ENCODE data around the gene KLHDC7B.
"Not testable (repeated sequence)": the region's sequence is repeated elsewhere in the genome, so short reads cannot be mapped to it uniquely, and the experiment has no call there.

KLHDC7B gene

GRCh38 chr22:50513175-50513574, 32.5 kb upstream of the KLHDC7B start:
- Histone ChIP-seq H3K27me3 (replicated peaks) (no peaks in the 10 kb centered on the region), H3K27ac (no peak overlapping the region), H3K36me3 (replicated peaks) (no peaks in the 10 kb centered on the region), H3K4me3 (ENCODE audit: low read depth, low read length) (no peak overlapping the region)
- no peak for TF ChIP-seq CTCF (IDR thresholded peaks at IDR 0.05; ENCODE audit: low read depth, low read length, missing control alignments)
- in situ Hi-C loops (cut with HindIII; ENCODE audit: low pct_ligation_motif_present, low sequenced_read_pairs): no loop called here
- no peak for DNase-seq

DNA sequence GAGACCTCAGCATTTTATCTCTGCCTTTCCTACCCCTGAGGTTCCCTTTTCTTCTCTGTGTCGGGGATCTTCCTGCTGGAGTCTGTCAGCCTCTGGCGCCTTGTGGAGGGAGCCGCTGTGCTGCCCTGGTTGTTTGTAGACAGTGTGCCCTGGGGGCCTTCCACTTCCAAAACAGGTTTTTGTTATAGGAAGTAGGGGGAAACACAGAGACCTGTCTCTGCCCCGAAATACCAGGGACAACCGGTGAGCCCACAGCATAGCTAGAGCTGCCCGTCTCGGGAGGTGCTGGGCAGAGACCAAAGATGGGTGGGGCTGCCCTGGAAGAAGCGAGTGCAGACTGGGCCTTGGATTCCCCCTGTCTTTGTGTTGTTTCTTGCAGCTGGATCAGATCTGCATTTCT, 29.6 kb upstream of the KLHDC7B start:
- H3K27me3 ChIP-seq (replicated peaks): no peaks in the 10 kb centered on the region
- peaks cover 6% of the 10 kb centered on the region for H3K36me3 ChIP-seq (replicated peaks)
- H3K4me3 ChIP-seq (ENCODE audit: low read depth, low read length): no peak overlapping the region
- DNase-seq: no peak
- no peak for TF ChIP-seq CTCF (IDR thresholded peaks at IDR 0.05; ENCODE audit: low read depth, low read length, missing control alignments)
- in situ Hi-C loops (cut with HindIII; ENCODE audit: low pct_ligation_motif_present, low sequenced_read_pairs): no loop called here
- H3K27ac ChIP-seq: no peak overlapping the region

DNA sequence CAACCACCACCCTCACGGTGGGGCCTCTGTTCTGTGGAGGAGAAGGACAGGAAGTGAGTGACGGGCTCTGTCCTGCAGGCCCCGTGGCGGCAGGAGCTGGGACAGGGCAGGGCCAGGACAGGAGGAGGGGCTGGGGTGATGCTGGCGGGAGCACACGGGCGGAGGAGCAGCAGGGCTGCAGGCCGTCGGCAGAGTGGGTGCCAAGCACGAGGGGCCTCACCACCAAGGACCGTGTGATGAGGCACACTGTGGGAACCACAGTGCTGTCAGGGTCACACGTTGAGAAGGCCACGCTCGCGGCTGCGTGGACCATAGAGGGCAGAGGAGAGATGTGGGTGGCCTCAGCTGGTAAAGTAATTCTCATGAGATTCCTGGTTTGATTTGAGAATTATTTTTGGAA, 28.8 kb upstream of the KLHDC7B start:
- peaks cover 6% of the 10 kb centered on the region for H3K36me3 ChIP-seq (replicated peaks)
- TF ChIP-seq CTCF (IDR thresholded peaks at IDR 0.05; ENCODE audit: low read depth, low read length, missing control alignments): no peak
- no peak overlapping the region for H3K4me3 ChIP-seq (ENCODE audit: low read depth, low read length)
- no peak overlapping the region for H3K27ac ChIP-seq
- DNase-seq: no peak
- H3K27me3 ChIP-seq (replicated peaks): no peaks in the 10 kb centered on the region
- in situ Hi-C loops (cut with HindIII; ENCODE audit: low pct_ligation_motif_present, low sequenced_read_pairs): no loop called here

DNA sequence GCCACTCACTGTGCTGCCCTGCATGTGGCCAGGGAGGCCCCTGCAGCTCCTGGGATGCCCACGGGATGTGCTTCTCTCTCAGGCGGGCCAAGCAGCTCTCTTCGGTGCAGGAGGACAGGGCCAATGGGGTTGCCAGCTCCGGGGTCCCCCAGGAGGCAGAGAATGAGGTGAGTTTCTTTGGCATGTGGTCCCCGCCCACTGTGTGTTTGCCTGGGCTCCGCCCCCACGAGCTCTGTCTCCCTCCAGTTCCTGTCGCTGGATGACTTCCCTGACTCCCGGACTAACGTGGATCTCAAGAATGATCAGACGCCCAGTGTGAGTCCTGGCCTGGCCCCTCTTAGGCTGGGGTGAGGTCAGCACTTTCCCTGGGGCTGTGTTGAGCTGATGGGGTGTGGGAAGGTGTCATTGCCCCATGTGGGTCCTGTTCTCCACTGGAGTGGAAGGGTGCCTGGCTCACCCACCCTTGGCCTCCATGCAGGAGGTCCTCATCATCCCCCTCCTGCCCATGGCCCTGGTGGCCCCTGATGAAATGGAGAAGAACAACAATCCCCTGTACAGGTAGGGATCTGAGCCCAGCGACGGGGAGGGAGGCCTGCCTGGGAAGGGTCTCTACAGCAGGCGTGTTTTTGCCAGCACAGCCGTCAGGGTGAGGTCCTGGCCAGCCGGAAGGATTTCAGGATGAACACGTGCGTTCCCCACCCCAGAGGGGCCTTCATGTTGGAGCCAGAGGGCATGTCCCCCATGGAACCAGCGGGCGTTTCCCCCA, 28.0 kb upstream of the KLHDC7B start:
- in situ Hi-C loops (cut with HindIII; ENCODE audit: low pct_ligation_motif_present, low sequenced_read_pairs): no loop called here
- TF ChIP-seq CTCF (IDR thresholded peaks at IDR 0.05; ENCODE audit: low read depth, low read length, missing control alignments): no peak
- Histone ChIP-seq H3K27ac (no peak overlapping the region), H3K36me3 (replicated peaks) (peaks cover 9% of the 10 kb centered on the region), H3K4me3 (ENCODE audit: low read depth, low read length) (no peak overlapping the region), H3K27me3 (replicated peaks) (no peaks in the 10 kb centered on the region)
- no peak for DNase-seq

- Histone ChIP-seq H3K27ac (no peak overlapping the region), H3K4me3 (ENCODE audit: low read depth, low read length) (no peak overlapping the region), H3K27me3 (replicated peaks) (no peaks in the 10 kb centered on the region), H3K36me3 (replicated peaks) (peaks cover 18% of the 10 kb centered on the region)
- no peak for DNase-seq
- in situ Hi-C loops (cut with HindIII; ENCODE audit: low pct_ligation_motif_present, low sequenced_read_pairs): no loop called here
- TF ChIP-seq CTCF (IDR thresholded peaks at IDR 0.05; ENCODE audit: low read depth, low read length, missing control alignments): no peak
These were observed 27.1 kb upstream of the KLHDC7B start for GRCh38 chr22:50518606-50519005.

DNA sequence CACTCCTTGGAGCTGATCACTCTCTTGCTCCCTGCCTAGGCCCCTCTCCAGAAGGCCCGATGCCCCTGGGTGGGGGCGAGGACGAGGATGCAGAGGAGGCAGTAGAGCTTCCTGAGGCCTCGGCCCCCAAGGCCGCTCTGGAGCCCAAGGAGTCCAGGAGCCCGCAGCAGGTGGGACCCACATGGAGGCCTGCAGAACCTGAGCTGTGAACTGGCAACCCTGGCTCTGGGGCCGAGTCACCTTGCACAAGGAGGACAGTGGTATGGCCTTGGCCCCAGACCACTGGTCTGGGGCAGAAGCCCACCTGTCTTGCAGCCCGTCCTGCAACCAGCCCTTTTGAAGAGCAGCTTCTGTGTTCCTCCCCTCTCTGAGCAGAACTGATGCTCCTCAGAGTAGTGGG, 26.5 kb upstream of the KLHDC7B start:
- no peaks in the 10 kb centered on the region for H3K27me3 ChIP-seq (replicated peaks)
- DNase-seq: no peak
- peaks cover 21% of the 10 kb centered on the region for H3K36me3 ChIP-seq (replicated peaks)
- no peak overlapping the region for H3K4me3 ChIP-seq (ENCODE audit: low read depth, low read length)
- in situ Hi-C loops (cut with HindIII; ENCODE audit: low pct_ligation_motif_present, low sequenced_read_pairs): no loop called here
- no peak overlapping the region for H3K27ac ChIP-seq
- TF ChIP-seq CTCF (IDR thresholded peaks at IDR 0.05; ENCODE audit: low read depth, low read length, missing control alignments): no peak

DNA sequence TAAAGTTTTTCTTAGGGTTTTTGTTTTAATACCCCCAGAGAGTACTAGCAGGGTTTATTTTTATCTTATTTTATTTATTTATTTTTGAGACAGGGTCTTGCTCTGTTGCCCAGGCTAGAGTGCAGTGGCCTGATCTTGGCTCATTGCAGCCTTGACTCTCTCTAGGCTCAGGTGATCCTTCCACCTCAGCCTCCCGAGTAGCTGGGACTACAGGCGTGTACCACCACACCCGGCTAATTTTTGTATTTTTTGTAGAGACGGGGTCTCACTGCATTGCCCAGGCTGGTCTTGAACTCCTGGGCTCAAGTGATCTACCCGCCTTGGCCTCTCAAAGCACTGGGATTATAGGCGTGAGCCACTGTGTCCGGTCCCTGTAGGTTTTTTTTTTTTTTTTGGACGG, 25.5 kb upstream of the KLHDC7B start:
- H3K27ac ChIP-seq; in situ Hi-C loops (cut with HindIII; ENCODE audit: low pct_ligation_motif_present, low sequenced_read_pairs); DNase-seq; H3K27me3 ChIP-seq (replicated peaks); H3K4me3 ChIP-seq (ENCODE audit: low read depth, low read length): not testable (repeated sequence)
- H3K36me3 ChIP-seq (replicated peaks): peaks cover 21% of the 10 kb centered on the region
